Right lobe of liver (tissue), 6 donors: Measurements from ENCODE around the gene ZNF892. TPM values are rescaled to one million over a fixed set of nuclear protein-coding genes. Genes with fewer than 3 reads are reported as not detected.
"Not testable (repeated sequence)": the region's sequence is repeated elsewhere in the genome, so short reads cannot be mapped to it uniquely, and the experiment has no call there.

Source experiments
- ATAC-seq, 4 donors: fragments of 200-7000 bp; cut with Tn5 transposase; one replicate each; pipeline ENCODE4 v1.9.1; 2020; ENCODE audit warnings: mild to moderate bottlenecking in 4 of 4, moderate library complexity in 4 of 4
- DNase-seq, 3 donors: peaks; one replicate each; pipeline ENCODE4 v3.0.0-alpha.2; 2020
- H3K27ac ChIP-seq, 3 donors: fragments of 200-600 bp; one replicate each; pipeline ENCODE4 v1.8.0; 2022
- H3K27me3 ChIP-seq, 2 donors: fragments of 200-600 bp; one replicate each; pipeline ENCODE4 v1.8.0; 2022
- H3K36me3 ChIP-seq, 4 donors: fragments of 200-600 bp; sonication (generic) in 1 of 4; one replicate each; pipeline versions ENCODE4 v1.5.1 to v1.8.0; 2017 to 2022; ENCODE audit warnings: control low read depth in 1 of 4
- H3K4me1 ChIP-seq, 4 donors: fragments of 200-600 bp; sonication (generic) in 1 of 4; one replicate each; pipeline versions ENCODE4 v1.5.1 to v1.8.0; 2017 to 2022; ENCODE audit warnings: control low read depth in 1 of 4
- H3K4me3 ChIP-seq, 3 donors: fragments of 200-600 bp; one replicate each; pipeline ENCODE4 v1.8.0; 2022
- H3K9me3 ChIP-seq, 4 donors: fragments of 200-600 bp; sonication (generic) in 1 of 4; one replicate each; pipeline versions ENCODE4 v1.5.1 to v1.8.0; 2017 to 2022; ENCODE audit warnings: control low read depth in 1 of 4
- POLR2A ChIP-seq: fragments of 450-650 bp; IDR thresholded peaks from one replicate; pipeline ENCODE4 v1.6.1; 2017; ENCODE audit warnings: antibody characterized with exemption, mild to moderate bottlenecking
- WGBS: methylation state at CpG from one replicate; pipeline ENCODE4 v1.1.6; 2018; ENCODE audit warnings: low coverage, low lambda C conversion rate; ENCODE audit not compliant: insufficient coverage; ENCODE audit errors: missing lambda C conversion rate; 5-methylcytosine and 5-hydroxymethylcytosine counted together
- intact Hi-C, 2 donors: fragments of 100-400 bp; cut with DNase I; formaldehyde crosslinking; loops; one replicate each; pipeline versions ENCODE4 v1.11.2 to v1.14.1; 2022
- total RNA-seq, 6 experiments: library from RNA; depleted of rRNA in 2 of 6; stranded (reverse); fragments of >200 nt in 2 of 6; fragmentation: NEBNext Ultra II Directional in 3 of 6; extraction: Animal tissue kit (Norgen Biotek cat#: 25700) in 3 of 6; gene quantifications; one replicate each; pipeline versions ENCODE4 v1.1.0 to v1.2.4, GENCODE V29; 2016 to 2023
- TF ChIP-seq, protein P1 (sequence below), 4 donors: fragments of 200-600 bp in 3 of 4; fragments of 450-650 bp in 1 of 4; IDR thresholded peaks; one replicate each; pipeline versions ENCODE4 v1.5.1 to v1.8.0; 2016 to 2022; ENCODE audit warnings: antibody characterized with exemption in 4 of 4, mild to moderate bottlenecking in 2 of 4
- donor health status: DM: no; HTN: yes; CAD: no.
- donor health status: DM: no; HTN: no; CAD: no.
- donor health status: DM: no; HTN: no; CAD: no.
- donor health status: DM: no; HTN: yes; CAD: no.
- donor health status: DM: no; HTN: yes; CAD: no.

The ZNF892 gene
- total RNA-seq, 6 experiments from 2014 or later: 0.48 to 2.3 (median 1.1) TPM

- ATAC-seq (no peak), DNase-seq (no peak)
- intact Hi-C loops: no loop called here
- H3K36me3 ChIP-seq: no peaks in the 10 kb centered on the region
- no peaks in the 10 kb centered on the region for H3K27me3 ChIP-seq
- H3K4me1 ChIP-seq: no peaks in the 10 kb centered on the region
- no peak for TF ChIP-seq POLR2A
- TF ChIP-seq, protein P1, sequence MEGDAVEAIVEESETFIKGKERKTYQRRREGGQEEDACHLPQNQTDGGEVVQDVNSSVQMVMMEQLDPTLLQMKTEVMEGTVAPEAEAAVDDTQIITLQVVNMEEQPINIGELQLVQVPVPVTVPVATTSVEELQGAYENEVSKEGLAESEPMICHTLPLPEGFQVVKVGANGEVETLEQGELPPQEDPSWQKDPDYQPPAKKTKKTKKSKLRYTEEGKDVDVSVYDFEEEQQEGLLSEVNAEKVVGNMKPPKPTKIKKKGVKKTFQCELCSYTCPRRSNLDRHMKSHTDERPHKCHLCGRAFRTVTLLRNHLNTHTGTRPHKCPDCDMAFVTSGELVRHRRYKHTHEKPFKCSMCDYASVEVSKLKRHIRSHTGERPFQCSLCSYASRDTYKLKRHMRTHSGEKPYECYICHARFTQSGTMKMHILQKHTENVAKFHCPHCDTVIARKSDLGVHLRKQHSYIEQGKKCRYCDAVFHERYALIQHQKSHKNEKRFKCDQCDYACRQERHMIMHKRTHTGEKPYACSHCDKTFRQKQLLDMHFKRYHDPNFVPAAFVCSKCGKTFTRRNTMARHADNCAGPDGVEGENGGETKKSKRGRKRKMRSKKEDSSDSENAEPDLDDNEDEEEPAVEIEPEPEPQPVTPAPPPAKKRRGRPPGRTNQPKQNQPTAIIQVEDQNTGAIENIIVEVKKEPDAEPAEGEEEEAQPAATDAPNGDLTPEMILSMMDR (IDR thresholded peaks at IDR 0.05): no peak
- WGBS: no CpG with 5 or more reads among the region's 5 CpGs
- peaks cover 0 to 6% (median 0%) of the 10 kb centered on the region in 4 donors for H3K9me3 ChIP-seq
- H3K4me3 ChIP-seq: no peak overlapping the region
- H3K27ac ChIP-seq: no peak overlapping the region
These were observed 33.2 kb downstream of the ZNF892 start for GRCh38 chr2:95240556-95240955.

- H3K27ac ChIP-seq, H3K9me3 ChIP-seq, H3K27me3 ChIP-seq, DNase-seq, H3K4me1 ChIP-seq, ATAC-seq, H3K4me3 ChIP-seq, H3K36me3 ChIP-seq, intact Hi-C loops: not testable (repeated sequence)
- WGBS: 100% methylated on average over 1 of the region's 1 CpG
These were observed 34.8 kb downstream of the ZNF892 start for GRCh38 chr2:95242084-95242483.

Other genes with a start within 250 kb of the ZNF892 start
- gene MAL, start 181.8 kb upstream of the ZNF892 start, total RNA-seq: under 1 TPM in 1 of 6 experiments, not detected in 5; 0.24 TPM
- 10 to 100 TPM; 36.1 to 52.1 (median 47.9) TPM for gene MRPS5, start 85.7 kb upstream of the ZNF892 start, total RNA-seq
- gene ZNF514, start 47.7 kb upstream of the ZNF892 start, total RNA-seq: 1 to 10 TPM; 2.0 to 8.1 (median 5.4) TPM
- gene ZNF2, start 41.7 kb upstream of the ZNF892 start, total RNA-seq: 1 to 10 TPM; 1.1 to 2.0 (median 1.8) TPM
- gene PROM2, start 66.9 kb downstream of the ZNF892 start, total RNA-seq: under 1 TPM; 0.06 to 0.64 (median 0.43) TPM
- gene KCNIP3, start 89.8 kb downstream of the ZNF892 start, total RNA-seq: 1 to 10 TPM in 4 of 6 experiments, under 1 TPM in 2; 0.46 to 3.3 (median 1.2) TPM
- gene FAHD2A, start 195.2 kb downstream of the ZNF892 start, total RNA-seq: 10 to 100 TPM; 62.2 to 80.1 (median 75.7) TPM